SJCRH30 (cell line): Measurements from ENCODE around the gene OLA1. TPM values are rescaled to one million over a fixed set of nuclear protein-coding genes. Genes with fewer than 3 reads are reported as not detected.

Source experiments
- DNase-seq, 2 experiments: peaks; one replicate each; pipeline ENCODE4 v3.0.0-alpha.2; 2015 to 2020
- H3K27ac ChIP-seq: fragments of 250-450 bp; sonication (Bioruptor Pico); 2 replicates; pipeline ENCODE4 v1.5.1; 2020; ENCODE audit warnings: mild to moderate bottlenecking, moderate library complexity
- H3K27me3 ChIP-seq: fragments of 250-450 bp; sonication (Bioruptor Pico); 2 replicates; pipeline ENCODE4 v1.5.1; 2020; ENCODE audit warnings: mild to moderate bottlenecking, moderate library complexity
- H3K36me3 ChIP-seq: fragments of 250-450 bp; sonication (Bioruptor Pico); 2 replicates; pipeline ENCODE4 v1.5.1; 2020; ENCODE audit warnings: mild to moderate bottlenecking, moderate library complexity
- H3K4me1 ChIP-seq: fragments of 250-450 bp; sonication (Bioruptor Pico); 2 replicates; pipeline ENCODE4 v1.5.1; 2020; ENCODE audit warnings: mild to moderate bottlenecking, moderate library complexity
- H3K4me3 ChIP-seq: fragments of 250-450 bp; sonication (Bioruptor Pico); 2 replicates; pipeline ENCODE4 v1.5.1; 2020; ENCODE audit warnings: mild to moderate bottlenecking, moderate library complexity
- H3K9me3 ChIP-seq: fragments of 250-450 bp; sonication (Bioruptor Pico); replicated peaks from 2 replicates; pipeline ENCODE4 v1.5.1; 2020; ENCODE audit warnings: mild to moderate bottlenecking, moderate library complexity
- total RNA-seq: library from RNA; depleted of rRNA; stranded (reverse); fragments of >200 nt; shearing (Covaris generic); gene quantifications from 2 replicates; pipeline ENCODE4 v1.2.3, GENCODE V29; 2014

Gene OLA1
- total RNA-seq, 1 experiment from 2014 or later = 231 TPM

DNA sequence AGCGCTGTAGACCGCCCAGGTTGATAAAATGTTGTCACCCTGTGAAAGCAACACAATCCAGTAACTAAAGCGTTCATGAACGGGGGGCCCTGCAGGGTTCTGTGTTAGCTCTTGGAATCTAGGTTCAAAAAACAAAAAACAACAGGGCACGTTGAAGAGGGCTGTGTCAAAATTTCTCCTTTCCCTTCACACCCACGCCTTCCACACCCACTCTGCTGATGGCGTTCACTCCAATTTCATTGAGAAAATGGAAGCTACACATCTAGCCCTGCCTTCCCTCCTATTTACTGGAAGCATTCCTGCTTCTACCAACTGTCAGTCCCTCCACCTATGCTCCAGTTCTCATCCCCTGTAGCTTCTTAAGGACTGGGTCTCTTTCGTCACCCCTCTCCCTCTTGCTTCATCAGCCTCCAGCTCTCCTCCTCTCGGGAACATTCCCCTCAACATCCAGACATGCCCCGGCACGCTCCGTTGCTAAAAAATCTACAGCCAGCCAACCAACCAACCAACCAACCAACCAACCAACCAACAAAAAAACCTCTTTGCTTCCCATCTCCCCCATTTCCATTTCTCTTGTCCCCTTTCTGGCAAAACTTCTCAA is 184.7 kb downstream of the OLA1 start:
- H3K4me1 ChIP-seq = peaks cover 4% of the 10 kb centered on the region; the same call in 1 of the 2 replicates
- 0 out of 2 replicates have a peak, but pooled peaks cover 3% of the 10 kb centered on the region for H3K9me3 ChIP-seq
- peak overlapping the region; percentile 22 for H3K4me3 ChIP-seq
- no peak overlapping the region for H3K27ac ChIP-seq
- peak in 1 of 2 experiments; percentile 16 for DNase-seq
- H3K36me3 ChIP-seq = no peaks in the 10 kb centered on the region
- no peaks in the 10 kb centered on the region for H3K27me3 ChIP-seq

DNA sequence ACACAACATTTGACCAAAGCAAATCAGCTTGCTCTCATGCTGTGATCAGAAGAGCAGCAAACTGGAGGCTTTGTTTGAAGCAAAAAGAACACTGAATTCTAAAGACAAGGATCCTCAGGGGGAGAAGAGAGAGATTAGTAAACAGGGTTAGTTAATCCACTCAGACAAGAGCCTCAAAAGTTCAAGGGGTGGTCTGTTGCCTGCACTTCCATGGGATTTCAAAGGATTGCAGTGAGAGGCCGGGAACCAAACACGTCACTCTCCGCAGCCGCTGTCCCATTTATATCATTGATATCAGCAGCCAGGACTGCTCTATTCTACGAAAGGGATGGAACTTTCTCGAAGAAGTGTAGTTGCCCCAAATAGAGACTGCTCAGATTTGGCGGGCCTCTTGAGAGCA is 185.4 kb downstream of the OLA1 start:
- no peaks in the 10 kb centered on the region for H3K36me3 ChIP-seq
- H3K4me1 ChIP-seq = peaks cover 4% of the 10 kb centered on the region; the same call in 1 of the 2 replicates
- H3K9me3 ChIP-seq = 0 out of 2 replicates have a peak, but pooled peaks cover 3% of the 10 kb centered on the region
- peak in 1 of 2 experiments; percentile 8 for DNase-seq
- no peaks in the 10 kb centered on the region for H3K27me3 ChIP-seq
- H3K27ac ChIP-seq = no peak overlapping the region
- peak overlapping the region; percentile 22; the same call in 1 of the 2 replicates for H3K4me3 ChIP-seq

DNA sequence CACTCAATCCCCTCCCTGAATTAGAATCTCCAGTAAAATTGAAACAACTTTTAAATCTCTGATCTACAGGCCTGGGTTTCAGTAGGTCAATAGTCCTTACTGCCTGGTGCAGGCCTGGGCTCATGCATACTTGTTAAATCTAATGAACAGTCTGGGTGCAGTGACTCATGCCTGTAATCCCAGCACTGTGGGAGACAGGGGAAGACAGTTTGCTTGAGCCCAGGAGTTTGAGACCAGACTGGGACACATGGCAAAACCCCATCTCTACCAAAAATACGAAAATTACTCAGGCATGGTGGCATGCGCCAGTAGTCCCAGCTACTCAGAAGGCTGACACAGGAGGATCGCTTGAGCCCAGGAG is 188.5 kb downstream of the OLA1 start:
- Histone ChIP-seq H3K9me3 (no peaks in the 10 kb centered on the region), H3K27me3 (no peaks in the 10 kb centered on the region), H3K4me1 (peaks cover 4% of the 10 kb centered on the region; the same call in 1 of the 2 replicates), H3K27ac (no peak overlapping the region), H3K4me3 (no peak overlapping the region), H3K36me3 (no peaks in the 10 kb centered on the region)
- peak in 1 of 2 experiments; percentile 10 for DNase-seq

DNA sequence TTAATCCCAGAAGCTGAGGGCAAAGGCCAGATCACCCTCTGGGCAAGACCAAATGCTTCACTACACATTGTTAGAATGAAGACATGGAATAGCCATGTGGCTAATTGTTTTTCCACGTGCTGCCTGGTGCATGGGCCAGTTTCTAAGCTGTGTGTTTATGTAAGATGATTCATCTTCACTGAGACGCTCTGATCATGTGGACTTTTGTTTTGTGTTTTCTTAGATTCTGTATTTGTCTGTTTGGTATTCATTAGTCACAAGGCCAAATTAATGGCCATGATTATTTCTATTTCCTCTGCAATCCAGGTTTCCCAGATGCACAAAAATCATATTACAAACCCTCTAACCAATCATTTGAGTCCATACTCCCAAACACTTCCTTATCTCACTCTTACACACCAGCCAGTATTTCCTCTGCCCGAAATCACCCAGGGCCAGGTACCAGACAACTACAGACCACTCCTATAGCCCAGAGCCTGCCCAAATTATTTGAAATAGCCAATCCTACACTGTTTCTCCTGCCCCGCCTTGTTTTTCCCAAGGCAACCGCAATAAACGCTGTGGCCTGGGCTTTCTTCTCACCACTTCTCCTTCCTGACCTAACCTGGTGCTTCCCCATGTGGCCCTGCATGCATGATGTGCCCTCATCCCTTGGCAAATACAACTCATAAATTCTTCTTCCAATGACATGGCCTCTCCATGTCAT is 189.0 kb downstream of the OLA1 start:
- no peaks in the 10 kb centered on the region for H3K36me3 ChIP-seq
- H3K27ac ChIP-seq = no peak overlapping the region
- H3K4me1 ChIP-seq = peaks cover 5% of the 10 kb centered on the region; the same call in 1 of the 2 replicates
- H3K4me3 ChIP-seq = no peak overlapping the region
- H3K9me3 ChIP-seq = no peaks in the 10 kb centered on the region
- H3K27me3 ChIP-seq = no peaks in the 10 kb centered on the region
- no peak for DNase-seq

DNA sequence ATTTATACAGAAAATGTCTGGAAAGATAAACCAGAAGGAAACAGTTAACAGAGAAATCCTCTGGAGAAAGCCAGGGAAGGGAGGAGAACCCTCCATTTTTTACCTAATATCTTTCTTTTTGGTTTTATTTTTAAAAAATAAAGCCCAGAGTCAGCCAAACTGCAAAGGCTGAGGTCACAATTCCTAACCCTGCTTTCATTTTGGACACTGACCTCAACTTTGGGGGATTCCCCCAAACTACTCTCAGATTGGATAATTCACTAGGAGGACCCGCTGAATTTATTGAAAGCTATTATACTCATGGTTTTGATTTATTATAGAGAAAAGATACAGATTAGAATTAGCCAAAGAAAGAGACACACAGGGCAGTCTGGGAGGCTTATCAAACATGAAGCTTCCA is 189.9 kb downstream of the OLA1 start:
- Histone ChIP-seq H3K36me3 (no peaks in the 10 kb centered on the region), H3K4me1 (peaks cover 9% of the 10 kb centered on the region; the same call in 1 of the 2 replicates), H3K9me3 (no peaks in the 10 kb centered on the region), H3K4me3 (no peak overlapping the region), H3K27ac (no peak overlapping the region), H3K27me3 (no peaks in the 10 kb centered on the region)
- no peak for DNase-seq

DNA sequence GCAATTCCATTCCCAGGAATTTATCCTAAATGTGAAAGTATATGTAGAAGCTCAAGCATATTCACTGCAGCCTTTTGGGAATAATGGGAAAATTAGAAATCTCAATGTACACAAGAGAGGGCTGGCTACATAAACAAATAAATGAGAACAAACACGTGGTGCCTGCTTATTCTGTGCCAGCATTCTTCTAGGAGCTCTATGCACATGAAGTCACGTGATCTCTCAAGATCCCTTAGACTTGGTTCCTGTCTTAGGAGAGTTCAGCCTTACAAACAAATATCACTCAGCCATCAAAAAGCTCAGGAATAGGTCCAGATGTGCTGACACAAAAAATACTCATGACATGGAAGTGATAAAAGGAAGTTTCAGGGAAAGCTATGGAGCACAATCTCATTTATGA is 190.3 kb downstream of the OLA1 start:
- Histone ChIP-seq H3K36me3 (no peaks in the 10 kb centered on the region), H3K4me3 (no peak overlapping the region), H3K4me1 (peaks cover 5% of the 10 kb centered on the region; the same call in 1 of the 2 replicates), H3K27me3 (no peaks in the 10 kb centered on the region), H3K27ac (no peak overlapping the region), H3K9me3 (no peaks in the 10 kb centered on the region)
- no peak for DNase-seq

DNA sequence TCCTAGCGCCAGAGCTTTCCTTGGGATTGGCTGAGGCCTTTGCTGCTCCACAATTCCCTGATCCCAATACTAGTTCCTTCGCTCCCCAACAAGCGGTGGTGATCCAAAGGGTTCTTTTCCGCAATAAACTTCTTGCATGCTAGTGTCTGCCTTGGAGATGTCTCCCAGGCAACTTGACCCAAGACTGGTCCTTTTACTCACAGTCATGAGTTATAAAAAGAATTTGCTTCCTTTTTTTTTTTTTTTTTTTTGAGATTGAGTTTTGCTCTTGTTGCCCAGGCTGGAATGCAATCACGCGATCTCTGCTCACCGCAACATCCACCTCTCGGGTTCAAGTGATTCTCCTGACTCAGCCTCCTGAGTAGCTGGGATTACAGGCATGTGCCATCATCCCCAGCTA is 193.4 kb downstream of the OLA1 start:
- Histone ChIP-seq H3K9me3 (no peaks in the 10 kb centered on the region), H3K4me1 (peaks cover 15% of the 10 kb centered on the region; the same call in 1 of the 2 replicates), H3K4me3 (no peak overlapping the region), H3K36me3 (no peaks in the 10 kb centered on the region), H3K27me3 (no peaks in the 10 kb centered on the region), H3K27ac (no peak overlapping the region)
- no peak for DNase-seq

DNA sequence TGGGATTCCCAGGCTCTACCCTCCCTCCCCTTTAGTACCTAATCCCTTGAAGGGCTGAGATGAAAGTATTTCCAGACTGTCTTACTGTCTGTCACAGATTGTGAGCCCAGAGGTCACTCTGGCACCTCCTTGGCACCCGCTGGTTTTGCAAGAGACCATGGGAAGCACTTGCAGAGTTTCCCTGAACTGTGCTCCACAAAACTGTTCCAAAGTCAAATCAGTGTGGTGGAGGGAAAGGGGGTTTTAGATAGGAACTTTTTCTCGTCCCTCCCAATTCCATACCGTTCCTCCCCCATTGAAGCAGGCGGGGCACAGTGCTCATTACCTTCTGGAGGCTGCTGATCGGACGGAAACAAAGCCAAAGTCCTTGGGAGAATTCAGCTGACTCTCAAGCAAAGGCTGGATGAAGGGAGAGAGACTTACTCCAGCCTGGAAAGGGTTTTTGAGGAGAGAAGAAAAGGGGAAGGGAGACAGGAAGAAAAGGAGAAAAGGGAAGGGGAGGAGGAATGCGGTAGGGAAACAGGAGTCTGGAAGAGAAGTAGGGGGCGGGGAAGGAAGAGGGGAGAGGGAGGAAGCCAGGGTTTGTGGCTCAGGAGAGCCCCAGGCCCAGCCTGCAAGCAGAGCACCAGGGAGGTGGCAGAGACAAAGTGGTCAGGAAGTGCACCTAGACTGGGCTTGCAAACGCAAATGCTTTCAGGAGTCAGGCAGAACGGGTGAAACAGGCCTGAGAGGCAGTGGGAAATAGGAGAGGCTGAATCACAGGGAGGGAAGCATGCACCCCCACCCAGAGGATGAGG is 194.8 kb downstream of the OLA1 start:
- no peaks in the 10 kb centered on the region for H3K36me3 ChIP-seq
- peak overlapping the region; percentile 63; the same call in 1 of the 2 replicates for H3K27ac ChIP-seq
- no peaks in the 10 kb centered on the region for H3K9me3 ChIP-seq
- H3K4me3 ChIP-seq = peak overlapping the region; percentile 50
- peaks cover 15% of the 10 kb centered on the region; the same call in 1 of the 2 replicates for H3K4me1 ChIP-seq
- H3K27me3 ChIP-seq = no peaks in the 10 kb centered on the region
- peak; percentile 19 to 41 for DNase-seq

DNA sequence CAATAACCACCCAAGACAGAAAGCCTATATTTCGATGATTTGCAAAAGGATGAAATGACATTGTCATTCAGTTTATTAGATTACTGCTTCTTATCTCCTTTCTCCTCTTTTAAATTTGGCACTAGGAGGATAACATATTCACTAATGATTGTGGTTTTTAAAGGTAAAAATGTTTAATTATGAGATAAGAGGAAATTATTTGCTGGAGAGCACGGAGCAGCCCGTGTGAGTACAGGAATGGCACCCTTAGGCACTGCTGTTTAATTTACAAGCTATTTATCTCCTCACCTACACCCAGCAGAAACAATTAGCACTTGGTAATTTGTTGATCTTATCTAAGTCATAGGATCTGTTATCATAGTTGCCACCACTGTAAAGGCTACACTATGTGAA is 195.8 kb downstream of the OLA1 start:
- Histone ChIP-seq H3K4me1 (peaks cover 15% of the 10 kb centered on the region; the same call in 1 of the 2 replicates), H3K9me3 (no peaks in the 10 kb centered on the region), H3K27me3 (no peaks in the 10 kb centered on the region), H3K36me3 (no peaks in the 10 kb centered on the region), H3K4me3 (peak overlapping the region; percentile 50), H3K27ac (peak overlapping the region; percentile 63; the same call in 1 of the 2 replicates)
- DNase-seq = no peak

DNA sequence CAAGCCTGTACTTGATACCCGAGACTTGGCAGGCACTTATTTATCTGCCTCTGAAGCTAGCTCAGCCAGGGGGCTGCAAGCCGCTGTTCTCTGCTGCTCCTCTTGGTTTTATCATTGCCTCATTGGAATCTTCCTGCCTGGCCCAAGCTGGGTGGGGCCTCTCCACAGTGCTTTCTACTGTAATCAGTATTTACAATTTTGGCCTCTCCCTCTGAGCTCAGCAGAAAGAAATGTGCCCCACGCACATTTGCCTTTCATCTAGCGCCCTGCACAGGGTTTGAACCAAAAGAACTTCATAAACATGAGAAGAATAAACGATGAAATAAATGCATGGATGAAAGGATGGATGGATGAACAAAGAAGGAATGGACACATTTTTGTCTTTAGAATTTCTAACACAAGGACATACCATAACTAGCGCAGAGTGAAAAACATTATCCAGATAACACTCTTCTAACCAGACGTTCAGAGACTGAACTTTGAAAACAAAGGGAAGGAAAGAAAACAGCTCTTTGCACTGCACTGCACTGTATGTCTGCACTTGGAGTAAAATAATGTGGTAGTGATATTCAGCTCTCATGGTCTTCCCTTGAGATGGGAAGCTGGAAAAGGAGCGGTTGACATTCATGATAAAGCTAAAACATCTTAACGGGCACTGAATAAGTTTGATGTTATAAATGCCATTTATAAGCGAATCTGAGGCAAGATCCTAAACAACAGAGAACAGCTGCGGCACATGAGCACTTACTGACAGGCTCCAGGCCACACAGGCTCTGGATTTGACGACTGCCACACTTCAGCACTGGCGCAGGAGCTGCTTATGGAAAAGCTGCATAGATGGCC is 196.4 kb downstream of the OLA1 start:
- peaks cover 15% of the 10 kb centered on the region; the same call in 1 of the 2 replicates for H3K4me1 ChIP-seq
- peak overlapping the region; percentile 50 for H3K4me3 ChIP-seq
- no peaks in the 10 kb centered on the region for H3K9me3 ChIP-seq
- DNase-seq = peak; percentile 73 to 74
- H3K27ac ChIP-seq = peak overlapping the region; percentile 63
- no peaks in the 10 kb centered on the region for H3K36me3 ChIP-seq
- H3K27me3 ChIP-seq = no peaks in the 10 kb centered on the region

DNA sequence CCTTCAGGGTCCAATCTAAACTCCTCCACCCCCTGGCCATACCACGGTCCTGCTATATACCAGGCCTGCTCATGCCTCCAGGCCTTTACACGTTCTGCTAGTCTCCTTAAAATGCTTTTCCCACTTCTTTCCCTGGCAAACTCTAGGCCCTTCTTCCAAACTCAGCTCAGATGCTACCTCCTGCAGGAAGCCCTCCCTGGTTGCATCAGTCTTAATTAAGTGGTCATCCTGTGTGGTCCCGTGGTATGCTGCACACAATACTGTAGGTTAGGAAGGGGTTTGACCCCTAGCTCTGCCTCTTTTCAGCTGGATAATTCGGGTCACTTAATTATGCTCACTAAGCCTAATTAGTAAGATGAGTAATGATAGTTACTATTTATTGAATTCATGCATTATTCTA is 197.3 kb downstream of the OLA1 start:
- H3K36me3 ChIP-seq = no peaks in the 10 kb centered on the region
- DNase-seq = no peak
- H3K4me1 ChIP-seq = peaks cover 15% of the 10 kb centered on the region; the same call in 1 of the 2 replicates
- no peak overlapping the region for H3K4me3 ChIP-seq
- H3K27ac ChIP-seq = no peak overlapping the region; the same call in 1 of the 2 replicates
- no peaks in the 10 kb centered on the region for H3K9me3 ChIP-seq
- no peaks in the 10 kb centered on the region for H3K27me3 ChIP-seq

DNA sequence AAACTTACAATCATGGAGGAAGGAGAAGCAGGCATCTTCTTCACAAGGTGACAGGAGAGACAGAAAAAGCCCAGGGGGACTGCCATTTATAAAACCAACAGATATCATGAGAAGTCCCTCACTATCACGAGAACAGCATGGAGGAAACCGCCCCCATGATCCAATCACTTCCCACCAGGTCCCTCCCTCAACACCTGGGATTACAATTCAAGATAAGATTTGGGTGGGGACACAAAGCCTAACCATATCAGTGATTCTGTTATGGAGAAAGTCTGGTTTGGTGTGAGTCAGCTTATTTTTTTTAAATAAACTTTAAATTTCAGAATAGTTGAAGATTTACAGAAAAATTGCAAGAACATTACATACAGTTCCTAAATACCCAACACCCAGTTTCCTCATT is 198.4 kb downstream of the OLA1 start:
- H3K27ac ChIP-seq = no peak overlapping the region
- H3K4me1 ChIP-seq = peaks cover 15% of the 10 kb centered on the region; the same call in 1 of the 2 replicates
- DNase-seq = no peak
- H3K27me3 ChIP-seq = no peaks in the 10 kb centered on the region
- H3K4me3 ChIP-seq = no peak overlapping the region
- H3K9me3 ChIP-seq = no peaks in the 10 kb centered on the region
- no peaks in the 10 kb centered on the region for H3K36me3 ChIP-seq

DNA sequence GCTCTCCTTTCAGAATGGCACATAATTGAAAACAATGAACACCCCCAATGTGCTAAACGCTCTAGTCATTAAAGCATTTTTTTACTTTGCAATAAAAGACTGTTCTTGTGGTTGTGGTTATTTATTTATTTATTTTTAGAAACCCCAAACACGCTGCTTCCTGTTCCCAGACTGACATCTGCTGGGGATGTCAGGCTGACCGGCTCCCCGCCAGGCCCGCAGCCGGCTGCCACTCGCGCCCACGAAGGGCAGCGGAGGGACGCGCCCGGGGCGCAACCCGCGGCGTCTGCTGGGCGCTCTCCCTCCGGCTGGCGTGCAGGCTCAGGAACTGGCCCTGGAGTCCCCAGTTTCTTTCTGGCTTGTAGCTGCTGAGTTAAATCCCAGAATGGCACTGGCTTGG is 200.1 kb downstream of the OLA1 start:
- Histone ChIP-seq H3K27ac (no peak overlapping the region), H3K9me3 (no peaks in the 10 kb centered on the region), H3K4me1 (peaks cover 10% of the 10 kb centered on the region; the same call in 1 of the 2 replicates), H3K36me3 (no peaks in the 10 kb centered on the region), H3K27me3 (no peaks in the 10 kb centered on the region), H3K4me3 (no peak overlapping the region)
- no peak for DNase-seq

DNA sequence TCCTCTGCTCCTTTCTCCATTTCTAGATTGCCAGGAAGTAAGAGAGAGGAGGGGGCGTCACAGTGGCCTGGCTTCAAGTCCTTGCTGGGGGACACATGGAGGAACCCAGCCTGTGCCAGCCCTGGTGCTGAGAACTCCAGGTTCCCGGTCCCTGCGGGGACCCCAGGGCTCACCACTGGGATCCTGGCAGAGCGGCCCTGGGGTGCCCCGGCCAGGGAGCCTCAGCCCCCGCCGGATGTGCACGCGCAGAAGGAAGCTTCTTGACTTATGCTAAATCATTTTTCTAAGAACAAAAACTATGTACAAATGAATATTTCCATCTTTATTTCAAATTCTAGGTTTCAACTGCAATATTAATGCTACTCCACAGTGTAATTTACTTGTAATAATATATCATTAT is 200.6 kb downstream of the OLA1 start:
- Histone ChIP-seq H3K4me3 (no peak overlapping the region), H3K4me1 (peaks cover 10% of the 10 kb centered on the region; the same call in 1 of the 2 replicates), H3K27ac (no peak overlapping the region), H3K27me3 (no peaks in the 10 kb centered on the region), H3K9me3 (no peaks in the 10 kb centered on the region), H3K36me3 (no peaks in the 10 kb centered on the region)
- DNase-seq = no peak
